Measurements from ENCODE around the gene ERICH6. TPM values are rescaled to one million over a fixed set of nuclear protein-coding genes. Genes with fewer than 3 reads are reported as not detected.

The ERICH6 gene
- total and polyA plus RNA-seq, 2 experiments from 2014 or later: 0.32 TPM; not detected in 1

DNA sequence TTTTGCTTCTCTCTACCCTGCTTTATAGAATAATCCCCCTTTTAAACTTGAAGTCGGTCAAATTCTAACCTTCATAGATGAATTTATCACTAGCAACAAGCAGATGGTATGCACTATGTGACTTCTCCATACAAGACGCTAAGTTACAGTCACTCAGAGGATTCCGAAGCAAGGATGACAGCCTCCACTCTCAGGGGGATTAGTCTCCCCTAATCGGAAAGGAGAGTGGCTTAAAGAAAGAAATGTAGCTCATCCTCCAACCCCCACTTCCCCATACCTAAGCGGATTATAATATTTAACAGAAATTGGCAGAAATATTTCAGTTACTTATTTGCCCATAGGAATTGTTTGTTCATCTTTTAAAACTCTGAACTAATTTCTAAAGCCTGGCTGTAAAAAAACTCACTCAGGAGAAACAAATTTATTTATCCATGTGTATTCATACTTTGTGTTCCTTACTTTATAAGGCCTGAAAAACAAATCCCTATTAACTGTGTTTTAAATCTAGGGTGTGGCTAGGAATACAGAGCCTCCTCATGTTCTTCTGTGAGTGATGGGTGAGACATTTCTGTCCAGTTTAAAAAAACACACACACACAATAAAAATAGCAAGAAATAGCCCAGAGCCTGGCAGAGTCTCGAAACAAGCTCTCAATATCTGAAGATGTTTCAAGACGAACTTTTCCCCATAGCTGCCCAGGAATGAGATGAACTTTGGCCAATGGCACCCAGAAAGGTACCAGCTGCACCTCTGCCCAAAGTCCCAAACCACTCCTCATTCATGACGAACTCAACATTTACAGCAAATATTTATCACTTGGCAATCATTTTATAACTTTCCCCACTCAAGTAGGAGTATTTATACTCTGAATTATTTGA, 40.6 kb upstream of the ERICH6 start (continued):
- TF ChIP-seq, protein P1, sequence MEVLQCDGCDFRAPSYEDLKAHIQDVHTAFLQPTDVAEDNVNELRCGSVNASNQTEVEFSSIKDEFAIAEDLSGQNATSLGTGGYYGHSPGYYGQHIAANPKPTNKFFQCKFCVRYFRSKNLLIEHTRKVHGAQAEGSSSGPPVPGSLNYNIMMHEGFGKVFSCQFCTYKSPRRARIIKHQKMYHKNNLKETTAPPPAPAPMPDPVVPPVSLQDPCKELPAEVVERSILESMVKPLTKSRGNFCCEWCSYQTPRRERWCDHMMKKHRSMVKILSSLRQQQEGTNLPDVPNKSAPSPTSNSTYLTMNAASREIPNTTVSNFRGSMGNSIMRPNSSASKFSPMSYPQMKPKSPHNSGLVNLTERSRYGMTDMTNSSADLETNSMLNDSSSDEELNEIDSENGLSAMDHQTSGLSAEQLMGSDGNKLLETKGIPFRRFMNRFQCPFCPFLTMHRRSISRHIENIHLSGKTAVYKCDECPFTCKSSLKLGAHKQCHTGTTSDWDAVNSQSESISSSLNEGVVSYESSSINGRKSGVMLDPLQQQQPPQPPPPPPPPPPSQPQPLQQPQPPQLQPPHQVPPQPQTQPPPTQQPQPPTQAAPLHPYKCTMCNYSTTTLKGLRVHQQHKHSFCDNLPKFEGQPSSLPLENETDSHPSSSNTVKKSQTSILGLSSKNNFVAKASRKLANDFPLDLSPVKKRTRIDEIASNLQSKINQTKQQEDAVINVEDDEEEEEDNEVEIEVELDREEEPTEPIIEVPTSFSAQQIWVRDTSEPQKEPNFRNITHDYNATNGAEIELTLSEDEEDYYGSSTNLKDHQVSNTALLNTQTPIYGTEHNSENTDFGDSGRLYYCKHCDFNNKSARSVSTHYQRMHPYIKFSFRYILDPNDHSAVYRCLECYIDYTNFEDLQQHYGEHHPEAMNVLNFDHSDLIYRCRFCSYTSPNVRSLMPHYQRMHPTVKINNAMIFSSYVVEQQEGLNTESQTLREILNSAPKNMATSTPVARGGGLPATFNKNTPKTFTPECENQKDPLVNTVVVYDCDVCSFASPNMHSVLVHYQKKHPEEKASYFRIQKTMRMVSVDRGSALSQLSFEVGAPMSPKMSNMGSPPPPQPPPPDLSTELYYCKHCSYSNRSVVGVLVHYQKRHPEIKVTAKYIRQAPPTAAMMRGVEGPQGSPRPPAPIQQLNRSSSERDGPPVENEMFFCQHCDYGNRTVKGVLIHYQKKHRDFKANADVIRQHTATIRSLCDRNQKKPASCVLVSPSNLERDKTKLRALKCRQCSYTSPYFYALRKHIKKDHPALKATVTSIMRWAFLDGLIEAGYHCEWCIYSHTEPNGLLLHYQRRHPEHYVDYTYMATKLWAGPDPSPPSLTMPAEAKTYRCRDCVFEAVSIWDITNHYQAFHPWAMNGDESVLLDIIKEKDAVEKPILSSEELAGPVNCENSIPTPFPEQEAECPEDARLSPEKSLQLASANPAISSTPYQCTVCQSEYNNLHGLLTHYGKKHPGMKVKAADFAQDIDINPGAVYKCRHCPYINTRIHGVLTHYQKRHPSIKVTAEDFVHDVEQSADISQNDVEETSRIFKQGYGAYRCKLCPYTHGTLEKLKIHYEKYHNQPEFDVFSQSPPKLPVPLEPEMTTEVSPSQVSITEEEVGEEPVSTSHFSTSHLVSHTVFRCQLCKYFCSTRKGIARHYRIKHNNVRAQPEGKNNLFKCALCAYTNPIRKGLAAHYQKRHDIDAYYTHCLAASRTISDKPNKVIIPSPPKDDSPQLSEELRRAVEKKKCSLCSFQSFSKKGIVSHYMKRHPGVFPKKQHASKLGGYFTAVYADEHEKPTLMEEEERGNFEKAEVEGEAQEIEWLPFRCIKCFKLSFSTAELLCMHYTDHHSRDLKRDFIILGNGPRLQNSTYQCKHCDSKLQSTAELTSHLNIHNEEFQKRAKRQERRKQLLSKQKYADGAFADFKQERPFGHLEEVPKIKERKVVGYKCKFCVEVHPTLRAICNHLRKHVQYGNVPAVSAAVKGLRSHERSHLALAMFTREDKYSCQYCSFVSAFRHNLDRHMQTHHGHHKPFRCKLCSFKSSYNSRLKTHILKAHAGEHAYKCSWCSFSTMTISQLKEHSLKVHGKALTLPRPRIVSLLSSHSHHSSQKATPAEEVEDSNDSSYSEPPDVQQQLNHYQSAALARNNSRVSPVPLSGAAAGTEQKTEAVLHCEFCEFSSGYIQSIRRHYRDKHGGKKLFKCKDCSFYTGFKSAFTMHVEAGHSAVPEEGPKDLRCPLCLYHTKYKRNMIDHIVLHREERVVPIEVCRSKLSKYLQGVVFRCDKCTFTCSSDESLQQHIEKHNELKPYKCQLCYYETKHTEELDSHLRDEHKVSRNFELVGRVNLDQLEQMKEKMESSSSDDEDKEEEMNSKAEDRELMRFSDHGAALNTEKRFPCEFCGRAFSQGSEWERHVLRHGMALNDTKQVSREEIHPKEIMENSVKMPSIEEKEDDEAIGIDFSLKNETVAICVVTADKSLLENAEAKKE (CRISPR knock-in tag; IDR thresholded peaks at IDR 0.05): no peak
- TF ChIP-seq, protein P2, sequence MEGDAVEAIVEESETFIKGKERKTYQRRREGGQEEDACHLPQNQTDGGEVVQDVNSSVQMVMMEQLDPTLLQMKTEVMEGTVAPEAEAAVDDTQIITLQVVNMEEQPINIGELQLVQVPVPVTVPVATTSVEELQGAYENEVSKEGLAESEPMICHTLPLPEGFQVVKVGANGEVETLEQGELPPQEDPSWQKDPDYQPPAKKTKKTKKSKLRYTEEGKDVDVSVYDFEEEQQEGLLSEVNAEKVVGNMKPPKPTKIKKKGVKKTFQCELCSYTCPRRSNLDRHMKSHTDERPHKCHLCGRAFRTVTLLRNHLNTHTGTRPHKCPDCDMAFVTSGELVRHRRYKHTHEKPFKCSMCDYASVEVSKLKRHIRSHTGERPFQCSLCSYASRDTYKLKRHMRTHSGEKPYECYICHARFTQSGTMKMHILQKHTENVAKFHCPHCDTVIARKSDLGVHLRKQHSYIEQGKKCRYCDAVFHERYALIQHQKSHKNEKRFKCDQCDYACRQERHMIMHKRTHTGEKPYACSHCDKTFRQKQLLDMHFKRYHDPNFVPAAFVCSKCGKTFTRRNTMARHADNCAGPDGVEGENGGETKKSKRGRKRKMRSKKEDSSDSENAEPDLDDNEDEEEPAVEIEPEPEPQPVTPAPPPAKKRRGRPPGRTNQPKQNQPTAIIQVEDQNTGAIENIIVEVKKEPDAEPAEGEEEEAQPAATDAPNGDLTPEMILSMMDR (conservative IDR thresholded peaks at IDR 0.05; ENCODE audit: low read depth in 2 of 2): no peak
- no peak for TF ChIP-seq NANOG (IDR thresholded peaks at IDR 0.05; ENCODE audit: borderline replicate concordance)
- TF ChIP-seq ZNF331 (CRISPR knock-in tag; IDR thresholded peaks at IDR 0.05; ENCODE audit: low read depth): no peak
- TF ChIP-seq JUNB (IDR thresholded peaks at IDR 0.05; ENCODE audit: unreplicated experiment): no peak

DNA sequence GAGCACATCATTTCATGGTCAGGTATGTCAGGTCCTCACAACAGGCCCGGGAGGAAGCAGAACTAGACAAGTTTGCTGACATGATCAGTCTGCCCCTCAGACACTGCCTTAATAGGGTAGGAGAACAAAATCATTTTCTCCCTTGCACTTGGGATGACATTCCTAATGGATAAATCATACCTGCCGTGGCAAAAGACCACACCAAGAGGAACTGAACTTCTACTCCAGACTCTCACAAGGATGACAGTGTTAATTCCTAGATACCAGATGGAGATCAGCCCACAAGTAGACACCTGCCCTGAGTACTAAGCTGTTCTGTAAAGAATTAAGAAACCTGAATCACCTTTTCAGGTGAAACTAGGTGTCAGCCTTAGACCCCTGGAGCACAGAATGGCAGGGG, 39.8 kb upstream of the ERICH6 start:
- ATAC-seq (no peak), DNase-seq (ENCODE audit: low spot score) (no peak)
- H2AFZ ChIP-seq: no peak overlapping the region
- peaks cover 8% of the 10 kb centered on the region for H3K79me2 ChIP-seq (replicated peaks; ENCODE audit: insufficient read depth)
- no peaks in the 10 kb centered on the region for H3K9me3 Mint-ChIP-seq
- peaks cover 2% of the 10 kb centered on the region; the same call in 2 of the 3 replicates for H3K4me1 Mint-ChIP-seq
- H3F3A ChIP-seq (replicated peaks; ENCODE audit: low read depth): no peaks in the 10 kb centered on the region
- no peak overlapping the region for H3K27ac ChIP-seq (ENCODE audit: low read depth)
- no peaks in the 10 kb centered on the region for H4K20me1 ChIP-seq (replicated peaks; ENCODE audit: insufficient read depth)
- no peak overlapping the region for H3K4me3 ChIP-seq
- no peaks in the 10 kb centered on the region for H3K9me2 ChIP-seq (ENCODE audit: insufficient read depth)
- H3K27me3 ChIP-seq (ENCODE audit: insufficient read depth): no peaks in the 10 kb centered on the region
- no peak overlapping the region for H3K4me3 Mint-ChIP-seq
- no peaks in the 10 kb centered on the region for H3K27me3 Mint-ChIP-seq (ENCODE audit: insufficient read depth, low read depth, poor library complexity)
- H3K4me1 ChIP-seq (ENCODE audit: insufficient read depth): peaks cover under 1% of the 10 kb centered on the region; the same call in 1 of the 2 replicates
- H3K36me3 ChIP-seq (ENCODE audit: insufficient read depth): no peaks in the 10 kb centered on the region
- no peak overlapping the region for H3K27ac Mint-ChIP-seq
- H3K4me2 ChIP-seq: no peak overlapping the region
- no peaks in the 10 kb centered on the region for H3K36me3 Mint-ChIP-seq (ENCODE audit: low read depth)
- no peak for TF ChIP-seq ZNF331 (CRISPR knock-in tag; IDR thresholded peaks at IDR 0.05; ENCODE audit: low read depth)
- TF ChIP-seq, protein P3, sequence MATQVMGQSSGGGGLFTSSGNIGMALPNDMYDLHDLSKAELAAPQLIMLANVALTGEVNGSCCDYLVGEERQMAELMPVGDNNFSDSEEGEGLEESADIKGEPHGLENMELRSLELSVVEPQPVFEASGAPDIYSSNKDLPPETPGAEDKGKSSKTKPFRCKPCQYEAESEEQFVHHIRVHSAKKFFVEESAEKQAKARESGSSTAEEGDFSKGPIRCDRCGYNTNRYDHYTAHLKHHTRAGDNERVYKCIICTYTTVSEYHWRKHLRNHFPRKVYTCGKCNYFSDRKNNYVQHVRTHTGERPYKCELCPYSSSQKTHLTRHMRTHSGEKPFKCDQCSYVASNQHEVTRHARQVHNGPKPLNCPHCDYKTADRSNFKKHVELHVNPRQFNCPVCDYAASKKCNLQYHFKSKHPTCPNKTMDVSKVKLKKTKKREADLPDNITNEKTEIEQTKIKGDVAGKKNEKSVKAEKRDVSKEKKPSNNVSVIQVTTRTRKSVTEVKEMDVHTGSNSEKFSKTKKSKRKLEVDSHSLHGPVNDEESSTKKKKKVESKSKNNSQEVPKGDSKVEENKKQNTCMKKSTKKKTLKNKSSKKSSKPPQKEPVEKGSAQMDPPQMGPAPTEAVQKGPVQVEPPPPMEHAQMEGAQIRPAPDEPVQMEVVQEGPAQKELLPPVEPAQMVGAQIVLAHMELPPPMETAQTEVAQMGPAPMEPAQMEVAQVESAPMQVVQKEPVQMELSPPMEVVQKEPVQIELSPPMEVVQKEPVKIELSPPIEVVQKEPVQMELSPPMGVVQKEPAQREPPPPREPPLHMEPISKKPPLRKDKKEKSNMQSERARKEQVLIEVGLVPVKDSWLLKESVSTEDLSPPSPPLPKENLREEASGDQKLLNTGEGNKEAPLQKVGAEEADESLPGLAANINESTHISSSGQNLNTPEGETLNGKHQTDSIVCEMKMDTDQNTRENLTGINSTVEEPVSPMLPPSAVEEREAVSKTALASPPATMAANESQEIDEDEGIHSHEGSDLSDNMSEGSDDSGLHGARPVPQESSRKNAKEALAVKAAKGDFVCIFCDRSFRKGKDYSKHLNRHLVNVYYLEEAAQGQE (IDR thresholded peaks at IDR 0.05; ENCODE audit: unreplicated experiment): no peak
- TF ChIP-seq NANOG (IDR thresholded peaks at IDR 0.05; ENCODE audit: borderline replicate concordance): no peak
- no peak for TF ChIP-seq EZH2phosphoT487 (IDR thresholded peaks at IDR 0.05; ENCODE audit: unreplicated experiment)
- TF ChIP-seq EZH2 (IDR thresholded peaks at IDR 0.05; ENCODE audit: low read depth, unreplicated experiment): no peak
